Lung (tissue), 12 donors: ENCODE results near the gene PIGM. TPM values are rescaled to one million over a fixed set of nuclear protein-coding genes. Genes with fewer than 3 reads are reported as not detected.

Experiments
- ATAC-seq: fragments of 200-7000 bp; cut with Tn5 transposase; one replicate; pipeline ENCODE4 v1.9.1; 2020; ENCODE audit warnings: moderate number of reproducible peaks; ENCODE audit not compliant: insufficient read depth, low FRiP score
- DNase-seq, 3 donors: peaks; one replicate each; pipeline ENCODE4 v3.0.0-alpha.2; 2013 to 2017
- H3K27ac ChIP-seq, 2 donors: one replicate each; pipeline ENCODE4 v1.5.1; 2013; ENCODE audit warnings: mild to moderate bottlenecking in 2 of 2, moderate library complexity in 2 of 2, control low read depth in 1 of 2, inconsistent platforms in 1 of 2, low read depth in 1 of 2, low read length in 1 of 2
- H3K27me3 ChIP-seq, 3 donors: one replicate each; pipeline ENCODE4 v1.5.1; 2013; ENCODE audit warnings: low read length in 2 of 3; ENCODE audit not compliant: control insufficient read depth in 3 of 3, insufficient read depth in 3 of 3
- H3K36me3 ChIP-seq, 4 donors: one replicate each; pipeline ENCODE4 v1.5.1; 2013; ENCODE audit warnings: low read length in 4 of 4, mild to moderate bottlenecking in 1 of 4, moderate library complexity in 1 of 4; ENCODE audit not compliant: control insufficient read depth in 4 of 4, insufficient read depth in 4 of 4
- H3K4me1 ChIP-seq, 5 donors: one replicate each; pipeline ENCODE4 v1.5.1; 2013; ENCODE audit warnings: low read length in 5 of 5, mild to moderate bottlenecking in 2 of 5, moderate library complexity in 1 of 5; ENCODE audit not compliant: control insufficient read depth in 5 of 5, insufficient read depth in 5 of 5
- H3K4me3 ChIP-seq: one replicate; pipeline ENCODE4 v1.5.1; 2013; ENCODE audit warnings: mild to moderate bottlenecking, control low read depth, moderate library complexity
- H3K9ac ChIP-seq, 2 donors: one replicate each; pipeline ENCODE4 v1.5.1; 2013; ENCODE audit warnings: low read length in 2 of 2, control low read depth in 1 of 2; ENCODE audit not compliant: insufficient read depth in 1 of 2
- H3K9me3 ChIP-seq, 4 donors: one replicate each; pipeline ENCODE4 v1.5.1; 2013; ENCODE audit warnings: low read length in 3 of 4, mild to moderate bottlenecking in 1 of 4, moderate library complexity in 1 of 4; ENCODE audit not compliant: control insufficient read depth in 4 of 4, insufficient read depth in 3 of 4
- CTCF ChIP-seq: IDR thresholded peaks from 2 replicates; pipeline ENCODE4 v1.5.1; 2012; ENCODE audit warnings: mild to moderate bottlenecking; ENCODE audit errors: control extremely low read depth, extremely low read depth
- WGBS, 2 donors: extraction: QIAGEN DNeasy Blood & Tissue Kit; methylation state at CpG; one replicate each; pipeline ENCODE4 v1.1.7; 2013; 5-methylcytosine and 5-hydroxymethylcytosine counted together
- polyA plus RNA-seq, 2 donors: library from polyadenylated mRNA; stranded (reverse); fragments of 200-250 nt; gene quantifications; one replicate each; pipeline ENCODE4 v1.2.1, GENCODE V29; 2013
- total RNA-seq, 2 donors: library from RNA; depleted of rRNA in 1 of 2; stranded (reverse); fragments of >200 nt in 1 of 2; gene quantifications; one replicate each; pipeline ENCODE4 v1.2.1, GENCODE V29; 2014 to 2021
- donor health status: control.
- donor health status: control.
- donor health status: Bipolar disorder and iron deficiency.
- donor health status: healthy.
- donor health status: DM: yes; HTN: yes; CAD: no.

Gene PIGM
- total and polyA plus RNA-seq, 4 donors: 3.7 to 9.1 (median 5.7) TPM

GRCh38 chr1:160032165-160032820 lies 503 bp upstream of the PIGM start:
- peaks cover 0 to 3% (median 0%) of the 10 kb centered on the region in 4 donors for H3K36me3 ChIP-seq
- H3K4me1 ChIP-seq: peaks cover 2 to 21% (median 15%) of the 10 kb centered on the region in 5 donors
- H3K27ac ChIP-seq: peak overlapping the region; percentile 71 to 87
- H3K9ac ChIP-seq: peak overlapping the region; percentile 17 to 73
- no peak for TF ChIP-seq CTCF
- H3K27me3 ChIP-seq: peaks cover 0 to 4% (median 2%) of the 10 kb centered on the region in 3 donors
- WGBS, 2 donors: 2% methylated on average over 18 of the region's 18 CpGs
- DNase-seq: no peak
- H3K9me3 ChIP-seq: no peaks in the 10 kb centered on the region
- ATAC-seq: peak; percentile 6
- H3K4me3 ChIP-seq: peak overlapping the region; percentile 67

GRCh38 chr1:160030657-160031364 lies 979 bp downstream of the PIGM start:
- Histone ChIP-seq H3K4me3 (peak overlapping the region; percentile 67), H3K4me1 (peaks cover 2 to 21% (median 15%) of the 10 kb centered on the region in 5 donors), H3K36me3 (peaks cover 0 to 3% (median under 1%) of the 10 kb centered on the region in 4 donors), H3K9ac (peak overlapping the region; percentile 55 to 77), H3K27me3 (peaks cover 0 to 4% (median 1%) of the 10 kb centered on the region in 3 donors), H3K27ac (peak overlapping the region; percentile 58 to 79), H3K9me3 (no peaks in the 10 kb centered on the region)
- TF ChIP-seq CTCF: no peak
- WGBS, 2 donors: 12 to 13% methylated on average over 23 of the region's 23 CpGs
- peak; percentile 19 for ATAC-seq
- peak in 2 of 3 donors; percentile 11 to 25 for DNase-seq

- H3K4me3 ChIP-seq: no peak overlapping the region
- no peak for TF ChIP-seq CTCF
- DNase-seq (no peak), ATAC-seq (no peak)
- H3K4me1 ChIP-seq: peaks cover 2 to 42% (median 22%) of the 10 kb centered on the region in 5 donors
- no peaks in the 10 kb centered on the region for H3K9me3 ChIP-seq
- H3K9ac ChIP-seq: no peak overlapping the region
- no peaks in the 10 kb centered on the region for H3K27me3 ChIP-seq
- H3K36me3 ChIP-seq: peaks cover 0 to 3% (median under 1%) of the 10 kb centered on the region in 4 donors
- H3K27ac ChIP-seq: no peak overlapping the region
These were observed 3.4 kb downstream of the PIGM start for GRCh38 chr1:160028426-160028825.
